CD14-positive monocyte (primary cell): ENCODE results near the gene KLK7. TPM values are rescaled to one million over a fixed set of nuclear protein-coding genes. Genes with fewer than 3 reads are reported as not detected.

Experiments
- DNase-seq, 3 donors: peaks; one replicate each; pipeline ENCODE4 v3.0.0-alpha.2; 2011 to 2022
- H2AFZ ChIP-seq: 2 replicates; pipeline ENCODE4 v1.6.0; 2012; ENCODE audit warnings: mild to moderate bottlenecking, low read depth, low read length, inconsistent platforms; ENCODE audit not compliant: insufficient read depth, poor library complexity, severe bottlenecking
- H3K27ac ChIP-seq, 2 donors: 1 replicate in 1 of 2; 2 replicates in 1 of 2; pipeline ENCODE4 v1.5.1; 2012 to 2013; ENCODE audit warnings: low read length in 2 of 2, control low read depth in 1 of 2, inconsistent platforms in 1 of 2, low read depth in 1 of 2, mild to moderate bottlenecking in 1 of 2
- H3K27me3 ChIP-seq, 2 donors: one replicate each; pipeline versions ENCODE4 v1.6.0 to v1.6.1; 2011 to 2013; ENCODE audit warnings: low read length in 2 of 2; ENCODE audit not compliant: control insufficient read depth in 2 of 2, insufficient read depth in 2 of 2
- H3K36me3 ChIP-seq, 2 donors: replicated peaks in 1 of 2; 1 replicate in 1 of 2; 2 replicates in 1 of 2; pipeline versions ENCODE4 v1.5.1 to v1.6.1; 2012 to 2013; ENCODE audit warnings: low read length in 2 of 2, control low read depth in 1 of 2, inconsistent platforms in 1 of 2, mild to moderate bottlenecking in 1 of 2; ENCODE audit not compliant: insufficient read depth in 2 of 2, control insufficient read depth in 1 of 2
- H3K4me1 ChIP-seq, 2 donors: 1 replicate in 1 of 2; 2 replicates in 1 of 2; pipeline versions ENCODE4 v1.5.1 to v1.6.1; 2012 to 2013; ENCODE audit warnings: low read length in 2 of 2, control low read depth in 1 of 2, inconsistent platforms in 1 of 2, mild to moderate bottlenecking in 1 of 2, moderate library complexity in 1 of 2; ENCODE audit not compliant: insufficient read depth in 2 of 2, control insufficient read depth in 1 of 2
- H3K4me2 ChIP-seq: replicated peaks from 2 replicates; pipeline ENCODE3; 2012; ENCODE audit warnings: low read length, moderate library complexity, mild to moderate bottlenecking; ENCODE audit not compliant: poor library complexity, severe bottlenecking; ENCODE audit errors: extremely low read depth
- H3K4me3 ChIP-seq, 3 experiments: fragments of 200-600 bp in 1 of 3; sonication (generic) in 1 of 3; replicated peaks in 1 of 3; 1 replicate in 2 of 3; 2 replicates in 1 of 3; pipeline ENCODE4 v1.5.1; 2011 to 2013; ENCODE audit warnings: low read length in 3 of 3, mild to moderate bottlenecking in 3 of 3, control low read depth in 2 of 3, low read depth in 2 of 3, inconsistent platforms in 1 of 3, moderate library complexity in 1 of 3
- H3K79me2 ChIP-seq: 2 replicates; pipeline ENCODE4 v1.6.0; 2012; ENCODE audit warnings: mild to moderate bottlenecking, control low read depth, inconsistent platforms, low read length, moderate library complexity; ENCODE audit not compliant: insufficient read depth
- H3K9ac ChIP-seq: 2 replicates; pipeline ENCODE4 v1.6.0; 2017; ENCODE audit warnings: low read length, mild to moderate bottlenecking; ENCODE audit not compliant: insufficient read depth, poor library complexity, severe bottlenecking
- H3K9me3 ChIP-seq, 2 donors: replicated peaks in 1 of 2; 1 replicate in 1 of 2; 2 replicates in 1 of 2; pipeline versions ENCODE4 v1.5.1 to v1.6.1; 2012 to 2013; ENCODE audit warnings: low read length in 2 of 2, control low read depth in 1 of 2; ENCODE audit not compliant: control insufficient read depth in 1 of 2, insufficient read depth in 1 of 2
- H4K20me1 ChIP-seq: 2 replicates; pipeline ENCODE4 v1.6.0; 2012; ENCODE audit warnings: mild to moderate bottlenecking, low read length, control low read depth, moderate library complexity; ENCODE audit not compliant: insufficient read depth
- H3K27ac Mint-ChIP-seq, 7 donors: one replicate each; pipeline ENCODE4 v1.8.0; 2020; ENCODE audit warnings: mild to moderate bottlenecking in 7 of 7, mixed read lengths in 7 of 7, moderate library complexity in 6 of 7, inconsistent platforms in 2 of 7
- H3K27me3 Mint-ChIP-seq, 3 donors: one replicate each; pipeline ENCODE4 v1.8.0; 2021 to 2022; ENCODE audit warnings: low read depth in 3 of 3, mild to moderate bottlenecking in 3 of 3, mixed read lengths in 3 of 3, moderate library complexity in 3 of 3, inconsistent platforms in 1 of 3
- H3K36me3 Mint-ChIP-seq, 2 donors: one replicate each; pipeline ENCODE4 v1.8.0; 2020; ENCODE audit warnings: mixed read lengths in 2 of 2, inconsistent platforms in 1 of 2, mild to moderate bottlenecking in 1 of 2
- H3K4me1 Mint-ChIP-seq: one replicate; pipeline ENCODE4 v1.8.0; 2020; ENCODE audit warnings: mild to moderate bottlenecking, mixed read lengths
- H3K4me3 Mint-ChIP-seq, 2 donors: one replicate each; pipeline ENCODE4 v1.8.0; 2020; ENCODE audit warnings: mild to moderate bottlenecking in 2 of 2, mixed read lengths in 2 of 2, moderate library complexity in 1 of 2
- H3K9me3 Mint-ChIP-seq, 7 donors: one replicate each; pipeline ENCODE4 v1.8.0; 2020 to 2022; ENCODE audit warnings: mixed read lengths in 7 of 7, mild to moderate bottlenecking in 6 of 7, moderate library complexity in 6 of 7, inconsistent platforms in 2 of 7
- WGBS: methylation state at CpG from one replicate; pipeline ENCODE4 v1.1.5; 2013; ENCODE audit warnings: missing lambda C conversion rate; ENCODE audit not compliant: insufficient coverage; 5-methylcytosine and 5-hydroxymethylcytosine counted together
- intact Hi-C, 2 donors: fragments of 100-400 bp; cut with micrococcal nuclease; formaldehyde crosslinking; loops; one replicate each; pipeline versions ENCODE4 v1.15.0 to v1.15.1; 2023
- polyA plus RNA-seq, 3 donors: library from polyadenylated mRNA; depleted of rRNA in 1 of 3; unstranded in 2 of 3; stranded (reverse) in 1 of 3; fragments of 300-500 nt in 2 of 3; fragments of >200 nt in 1 of 3; fragmentation: Illumina TruSeq in 2 of 3; gene quantifications; 1 replicate in 2 of 3; 2 replicates in 1 of 3; pipeline ENCODE4 v1.2.3, GENCODE V29; 2012 to 2021
- TF ChIP-seq, protein P1 (sequence below): fragments of 200-600 bp; IDR thresholded peaks from one replicate; pipeline ENCODE4 v1.8.0; 2022; ENCODE audit warnings: antibody characterized with exemption, mild to moderate bottlenecking

Gene KLK7
- polyA plus RNA-seq, 3 donors = not detected

DNA sequence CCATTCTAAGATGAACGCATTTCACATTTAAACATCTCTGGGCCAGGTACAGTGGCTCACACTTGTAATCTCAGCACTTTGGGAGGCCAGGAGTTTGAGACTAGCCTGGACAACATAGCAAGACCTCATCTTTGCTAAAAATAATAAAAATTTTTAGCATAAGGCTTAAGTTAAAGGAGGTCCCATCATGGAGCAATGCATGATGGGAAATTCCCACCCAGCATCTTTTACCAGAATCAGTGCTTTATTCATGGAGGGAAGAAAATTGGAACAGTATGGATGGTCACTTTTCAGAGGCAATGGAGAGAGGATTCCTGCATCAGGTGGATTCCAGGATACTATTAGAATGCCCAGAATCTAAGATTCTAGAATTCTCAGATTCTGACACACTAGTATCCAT lies 21.5 kb upstream of the KLK7 start:
- no peak overlapping the region for H3K4me2 ChIP-seq
- H3K27me3 Mint-ChIP-seq = peaks cover 20 to 50% (median 35%) of the 10 kb centered on the region in 3 donors
- H3K27ac Mint-ChIP-seq = no peak overlapping the region
- no peaks in the 10 kb centered on the region for H3K79me2 ChIP-seq
- no peak overlapping the region for H3K4me3 ChIP-seq
- peaks cover 5% of the 10 kb centered on the region in 2 donors for H3K9me3 ChIP-seq
- no peaks in the 10 kb centered on the region for H3K36me3 ChIP-seq
- H3K27ac ChIP-seq = no peak overlapping the region
- no peaks in the 10 kb centered on the region for H4K20me1 ChIP-seq
- H3K4me1 ChIP-seq = no peaks in the 10 kb centered on the region
- H3K36me3 Mint-ChIP-seq = no peaks in the 10 kb centered on the region
- peaks cover 4% of the 10 kb centered on the region for H3K4me1 Mint-ChIP-seq
- WGBS = no CpG with 5 or more reads among the region's 1 CpG
- H3K9ac ChIP-seq = no peak overlapping the region
- H2AFZ ChIP-seq = no peak overlapping the region
- H3K9me3 Mint-ChIP-seq = peaks cover 4 to 13% (median 8%) of the 10 kb centered on the region in 7 donors
- no peak overlapping the region for H3K4me3 Mint-ChIP-seq
- intact Hi-C loops = no loop called here
- DNase-seq = no peak
- peaks cover 0 to 4% of the 10 kb centered on the region in 2 donors for H3K27me3 ChIP-seq
- TF ChIP-seq, protein P1, sequence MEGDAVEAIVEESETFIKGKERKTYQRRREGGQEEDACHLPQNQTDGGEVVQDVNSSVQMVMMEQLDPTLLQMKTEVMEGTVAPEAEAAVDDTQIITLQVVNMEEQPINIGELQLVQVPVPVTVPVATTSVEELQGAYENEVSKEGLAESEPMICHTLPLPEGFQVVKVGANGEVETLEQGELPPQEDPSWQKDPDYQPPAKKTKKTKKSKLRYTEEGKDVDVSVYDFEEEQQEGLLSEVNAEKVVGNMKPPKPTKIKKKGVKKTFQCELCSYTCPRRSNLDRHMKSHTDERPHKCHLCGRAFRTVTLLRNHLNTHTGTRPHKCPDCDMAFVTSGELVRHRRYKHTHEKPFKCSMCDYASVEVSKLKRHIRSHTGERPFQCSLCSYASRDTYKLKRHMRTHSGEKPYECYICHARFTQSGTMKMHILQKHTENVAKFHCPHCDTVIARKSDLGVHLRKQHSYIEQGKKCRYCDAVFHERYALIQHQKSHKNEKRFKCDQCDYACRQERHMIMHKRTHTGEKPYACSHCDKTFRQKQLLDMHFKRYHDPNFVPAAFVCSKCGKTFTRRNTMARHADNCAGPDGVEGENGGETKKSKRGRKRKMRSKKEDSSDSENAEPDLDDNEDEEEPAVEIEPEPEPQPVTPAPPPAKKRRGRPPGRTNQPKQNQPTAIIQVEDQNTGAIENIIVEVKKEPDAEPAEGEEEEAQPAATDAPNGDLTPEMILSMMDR = no peak

DNA sequence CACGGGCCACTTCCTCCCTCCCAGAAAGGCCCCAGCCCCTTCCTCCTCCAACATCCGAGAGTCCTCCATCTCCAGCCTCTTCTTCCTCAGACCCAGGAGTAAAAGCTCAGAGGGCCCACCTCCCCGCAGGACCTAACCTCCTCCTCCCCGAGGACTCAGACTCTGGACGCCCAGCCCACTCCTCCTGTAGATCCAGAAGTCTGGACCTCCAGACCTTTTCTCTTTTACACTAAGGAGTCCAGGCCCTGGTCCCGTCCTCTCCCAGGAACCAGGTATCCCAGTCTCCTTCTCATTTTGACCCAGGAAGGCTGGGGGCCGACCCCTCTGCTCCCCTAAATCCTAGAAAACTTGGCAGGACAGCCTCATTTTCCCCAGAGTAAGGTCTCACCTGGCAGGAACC lies 19.6 kb upstream of the KLK7 start:
- TF ChIP-seq, protein P1 = no peak
- Mint-ChIP-seq H3K36me3 (no peaks in the 10 kb centered on the region), H3K9me3 (peaks cover 4 to 13% (median 8%) of the 10 kb centered on the region in 7 donors), H3K4me1 (peaks cover 4% of the 10 kb centered on the region), H3K27ac (peak overlapping the region in 1 of 7 donors; percentile 49), H3K4me3 (no peak overlapping the region), H3K27me3 (peaks cover 17 to 50% (median 34%) of the 10 kb centered on the region in 3 donors)
- Histone ChIP-seq H3K9ac (no peak overlapping the region), H3K79me2 (no peaks in the 10 kb centered on the region), H2AFZ (no peak overlapping the region), H3K36me3 (no peaks in the 10 kb centered on the region), H3K4me2 (no peak overlapping the region), H3K4me3 (no peak overlapping the region), H4K20me1 (no peaks in the 10 kb centered on the region), H3K4me1 (no peaks in the 10 kb centered on the region), H3K27me3 (peaks cover 0 to 4% of the 10 kb centered on the region in 2 donors), H3K27ac (no peak overlapping the region), H3K9me3 (peaks cover 5% of the 10 kb centered on the region in 2 donors)
- WGBS = 67% methylated on average over 7 of the region's 7 CpGs
- intact Hi-C loops = no loop called here
- DNase-seq = no peak
